Measurements from ENCODE around the gene MYEOV. TPM values are rescaled to one million over a fixed set of nuclear protein-coding genes. Genes with fewer than 3 reads are reported as not detected.

The MYEOV gene
- polyA plus RNA-seq, 2 donors: 18.3 to 32.2 TPM

- Histone ChIP-seq H3K36me3 (ENCODE audit: control insufficient read depth in 2 of 2, insufficient read depth in 2 of 2, low read length in 1 of 2) (peaks cover 0 to 3% of the 10 kb centered on the region in 2 donors), H3K9me3 (ENCODE audit: control insufficient read depth in 2 of 2, insufficient read depth in 1 of 2, low read depth in 1 of 2, low read length in 1 of 2) (peaks cover 0 to 2% of the 10 kb centered on the region in 2 donors), H3K4me1 (ENCODE audit: control insufficient read depth in 2 of 2, insufficient read depth in 2 of 2, low read length in 1 of 2) (peaks cover 2% of the 10 kb centered on the region in 2 donors), H3K4me3 (ENCODE audit: low read depth in 1 of 2, low read length in 2 of 2) (no peak overlapping the region), H3K27ac (ENCODE audit: low read depth in 2 of 2, low read length in 1 of 2) (no peak overlapping the region), H3K27me3 (ENCODE audit: control insufficient read depth in 1 of 2, insufficient read depth in 2 of 2, low read length in 2 of 2) (no peaks in the 10 kb centered on the region)
- WGBS, 2 donors: 72% methylated on average over 7 of the region's 7 CpGs
These were observed 50.7 kb downstream of the MYEOV start for GRCh38 chr11:69344570-69345145.

Other genes with a start within 250 kb of the MYEOV start
- 10 to 100 TPM in 1 of 2 donors, 1 to 10 TPM in 1; 6.5 to 12.1 TPM for gene TPCN2, start 245.2 kb upstream of the MYEOV start, polyA plus RNA-seq
- gene SMIM38, start 138.2 kb upstream of the MYEOV start, polyA plus RNA-seq: under 1 TPM; 0.08 to 0.11 TPM
- under 1 TPM in 1 of 2 donors, not detected in 1; 0.02 TPM for gene LINC01488, start 187.5 kb downstream of the MYEOV start, polyA plus RNA-seq

All from esophagus (tissue), 2 donors.